Stimulated activated CD4-positive, alpha-beta T cell treated with anti-CD3 and anti-CD28 coated beads, TNF-alpha, amount 100 ng/mL, for 48 hours (primary cell): Measurements from ENCODE around the gene UBN1.
"Not testable (repeated sequence)": the region's sequence is repeated elsewhere in the genome, so short reads cannot be mapped to it uniquely, and the experiment has no call there.

Experiments
- DNase-seq, 3 donors: peaks; one replicate each; pipeline ENCODE4 v3.0.0-alpha.2; 2020; ENCODE audit warnings: low read depth in 3 of 3

Gene UBN1

GRCh38 chr16:4884209-4884608 lies 36.9 kb downstream of the UBN1 start:
- no peak for DNase-seq

DNA sequence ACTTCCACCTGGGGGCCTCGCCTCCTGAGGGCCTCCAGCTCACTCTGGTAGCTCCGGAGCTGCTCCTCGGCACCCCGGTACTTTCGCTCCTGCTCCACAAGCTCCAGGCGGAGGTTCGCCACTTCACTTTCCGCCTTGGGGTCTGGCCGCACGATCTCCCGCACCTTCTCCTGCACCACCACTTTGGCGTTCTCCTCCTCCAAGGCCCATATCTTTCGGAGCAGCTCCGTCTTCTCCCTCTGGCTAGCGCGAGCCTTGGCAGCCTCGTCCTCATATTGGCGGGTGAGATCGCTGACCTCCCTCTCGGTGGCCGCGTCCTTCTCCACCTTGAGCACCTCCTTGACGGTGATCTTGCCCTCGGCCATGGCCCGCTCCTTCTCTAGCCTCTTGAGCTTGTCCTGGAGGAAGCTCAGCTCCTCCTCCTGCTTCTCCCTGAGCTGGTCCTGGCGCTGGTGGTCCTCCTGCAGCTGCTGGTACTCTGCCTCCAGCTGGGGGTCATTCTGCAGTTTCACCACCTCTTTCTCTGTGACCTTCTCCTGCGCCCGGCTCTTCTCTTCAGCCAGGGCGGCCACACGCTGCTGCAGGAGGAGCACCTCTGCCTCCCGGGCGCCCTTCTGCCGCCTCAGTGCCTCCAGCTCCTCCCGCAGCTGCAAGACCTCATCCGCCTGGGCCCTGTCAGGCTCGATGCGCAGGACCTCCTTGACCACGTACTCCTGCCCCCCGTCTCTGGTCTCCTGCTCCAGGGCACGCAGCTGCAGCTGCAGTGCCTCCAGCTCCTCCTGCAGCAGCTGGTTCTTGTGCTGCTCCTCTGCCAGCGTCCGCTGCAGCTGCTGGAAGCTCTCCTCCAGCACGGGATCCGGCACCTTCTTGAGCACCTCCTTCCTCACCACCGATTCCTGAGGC lies 37.9 kb downstream of the UBN1 start:
- no peak for DNase-seq

DNA sequence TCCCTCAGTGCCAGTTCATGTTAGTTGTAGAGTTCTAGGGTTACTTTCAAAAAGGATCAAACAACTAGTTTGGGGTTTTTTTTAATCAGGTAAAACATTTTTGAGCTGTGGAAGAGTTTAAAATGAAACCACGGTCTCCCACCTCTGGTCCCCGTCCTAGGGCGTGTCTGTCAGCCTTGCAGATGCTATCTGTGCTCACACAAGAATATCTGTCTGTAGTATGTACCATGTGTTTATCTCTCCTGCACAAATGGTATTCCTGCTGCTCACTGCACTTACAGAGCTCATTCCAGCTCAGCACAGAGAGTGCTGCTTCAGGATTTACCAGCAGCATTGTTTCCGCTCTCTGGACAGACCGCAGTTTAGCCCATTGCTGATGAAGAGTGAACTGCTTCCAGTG lies 38.9 kb downstream of the UBN1 start:
- DNase-seq: no peak

GRCh38 chr16:4888428-4889135 lies 41.3 kb downstream of the UBN1 start:
- no peak for DNase-seq

- no peak for DNase-seq
Observed at GRCh38 chr16:4890026-4890425, 42.7 kb downstream of the UBN1 start.

GRCh38 chr16:4890686-4891085 lies 43.4 kb downstream of the UBN1 start:
- no peak for DNase-seq

GRCh38 chr16:4891097-4891885 lies 44.0 kb downstream of the UBN1 start:
- DNase-seq: no peak

DNA sequence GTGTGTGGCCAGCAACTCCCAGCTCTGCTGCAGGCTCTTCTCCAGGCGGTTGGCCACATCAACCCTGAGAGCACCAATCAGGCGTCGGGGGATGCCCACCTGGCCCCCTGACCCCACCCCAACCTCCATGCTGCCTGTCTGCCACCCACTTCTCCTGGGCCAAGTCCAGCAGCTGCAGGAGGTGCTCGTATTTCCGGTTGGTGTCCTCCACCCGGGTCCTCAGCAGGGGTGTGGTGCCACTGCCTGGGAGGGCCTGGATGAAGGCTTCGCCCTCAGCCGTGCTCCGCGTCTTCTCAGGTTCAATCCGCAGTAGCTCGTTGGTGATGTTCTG lies 44.6 kb downstream of the UBN1 start:
- DNase-seq: no peak

DNA sequence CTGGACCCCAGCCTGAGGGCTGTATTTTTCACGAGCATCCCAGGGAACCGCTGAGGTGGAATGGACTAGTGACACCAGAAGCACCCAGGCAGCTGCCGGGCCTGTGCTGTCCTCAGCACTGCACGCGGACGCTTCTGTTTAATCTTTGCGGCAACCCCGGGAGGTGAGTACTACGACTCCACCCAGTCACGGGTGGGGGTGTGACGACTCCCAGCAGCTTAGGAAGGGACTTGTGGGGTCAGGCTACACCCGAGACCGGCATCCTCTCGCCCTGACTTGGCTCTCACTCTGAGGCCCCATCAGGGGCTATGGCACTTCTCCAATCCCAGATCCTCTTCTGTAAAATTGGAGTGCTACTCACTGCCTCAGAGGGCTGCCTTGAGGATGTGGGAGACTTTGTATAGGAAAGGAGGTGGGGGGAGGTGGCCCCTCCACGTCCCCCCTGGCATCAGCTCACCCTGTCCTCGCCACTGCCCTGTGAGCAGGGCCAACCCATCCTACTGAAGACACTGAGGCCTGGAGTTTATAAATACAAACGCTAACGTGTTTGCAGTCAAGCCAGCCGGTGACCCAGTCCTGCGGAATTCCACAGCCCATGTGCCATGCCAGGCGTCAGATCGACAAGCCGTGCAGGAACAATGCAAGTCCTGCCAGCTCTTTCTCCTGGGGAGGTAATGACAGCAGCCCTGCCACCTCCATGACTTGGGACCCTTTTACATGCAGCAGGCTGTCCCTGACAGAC lies 45.3 kb downstream of the UBN1 start:
- DNase-seq: no peak

- DNase-seq: no peak
Observed at GRCh38 chr16:4893103-4893862, 46.0 kb downstream of the UBN1 start.

GRCh38 chr16:4894276-4895150 lies 47.2 kb downstream of the UBN1 start:
- no peak for DNase-seq

- DNase-seq: no peak
Observed at GRCh38 chr16:4895366-4895765, 48.1 kb downstream of the UBN1 start.

GRCh38 chr16:4896761-4897160 lies 49.5 kb downstream of the UBN1 start:
- not testable (repeated sequence) for DNase-seq

- no peak for DNase-seq
Observed at GRCh38 chr16:4897328-4897727, 50.0 kb downstream of the UBN1 start.

- no peak for DNase-seq
Observed at GRCh38 chr16:4898811-4899473, 51.7 kb downstream of the UBN1 start.

GRCh38 chr16:4899474-4899846 lies 52.2 kb downstream of the UBN1 start:
- no peak for DNase-seq

- no peak for DNase-seq
Observed at GRCh38 chr16:4900036-4900435, 52.8 kb downstream of the UBN1 start.

- DNase-seq: no peak
Observed at GRCh38 chr16:4900750-4901149, 53.5 kb downstream of the UBN1 start.

GRCh38 chr16:4902038-4902437 lies 54.8 kb downstream of the UBN1 start:
- DNase-seq: no peak
